Natural killer cell (primary cell): ENCODE results near the gene UQCRC2. TPM values are rescaled to one million over a fixed set of nuclear protein-coding genes. Genes with fewer than 3 reads are reported as not detected.

Source experiments
- ATAC-seq, 3 donors: fragments of 150-1000 bp in 2 of 3; fragments of 200-7000 bp in 1 of 3; cut with Tn5 transposase; 1 replicate in 1 of 3; 2 replicates in 2 of 3; pipeline ENCODE4 v1.10.0; 2021; ENCODE audit warnings: mild to moderate bottlenecking in 2 of 3, moderate library complexity in 2 of 3
- DNase-seq, 2 donors: peaks; one replicate each; pipeline versions ENCODE4 v3.0.0 to v3.0.0-alpha.2; 2013 to 2021; ENCODE audit warnings: mixed read lengths in 1 of 2
- H3K27ac ChIP-seq: one replicate; pipeline ENCODE4 v1.5.1; 2013; ENCODE audit warnings: mild to moderate bottlenecking, low read length
- H3K27me3 ChIP-seq: one replicate; pipeline ENCODE4 v1.6.1; 2013; ENCODE audit warnings: low read length; ENCODE audit not compliant: control insufficient read depth, insufficient read depth
- H3K36me3 ChIP-seq: one replicate; pipeline ENCODE4 v1.6.1; 2013; ENCODE audit warnings: low read length; ENCODE audit not compliant: control insufficient read depth, insufficient read depth
- H3K4me1 ChIP-seq: one replicate; pipeline ENCODE4 v1.6.1; 2013; ENCODE audit warnings: low read length; ENCODE audit not compliant: control insufficient read depth, insufficient read depth
- H3K4me3 ChIP-seq: one replicate; pipeline ENCODE4 v1.5.1; 2013; ENCODE audit warnings: low read length
- H3K9me3 ChIP-seq: one replicate; pipeline ENCODE4 v1.6.1; 2013; ENCODE audit warnings: low read length; ENCODE audit not compliant: control insufficient read depth, insufficient read depth
- H3K27ac Mint-ChIP-seq, 2 donors: one replicate each; pipeline ENCODE4 v1.8.0; 2022; ENCODE audit warnings: mild to moderate bottlenecking in 2 of 2, mixed read lengths in 2 of 2, moderate library complexity in 1 of 2
- H3K27me3 Mint-ChIP-seq, 2 donors: one replicate each; pipeline ENCODE4 v1.8.0; 2022; ENCODE audit warnings: low read depth in 2 of 2, mixed read lengths in 2 of 2
- H3K36me3 Mint-ChIP-seq: one replicate; pipeline ENCODE4 v1.8.0; 2022; ENCODE audit warnings: mixed read lengths
- H3K4me1 Mint-ChIP-seq, 2 donors: one replicate each; pipeline ENCODE4 v1.8.0; 2022; ENCODE audit warnings: mixed read lengths in 2 of 2
- H3K4me3 Mint-ChIP-seq: one replicate; pipeline ENCODE4 v1.8.0; 2022; ENCODE audit warnings: mild to moderate bottlenecking, moderate library complexity, mixed read lengths
- H3K9me3 Mint-ChIP-seq, 2 donors: one replicate each; pipeline ENCODE4 v1.8.0; 2022; ENCODE audit warnings: mixed read lengths in 2 of 2
- WGBS: methylation state at CpG from one replicate; pipeline ENCODE4 v1.1.7; 2013; ENCODE audit warnings: missing lambda C conversion rate; ENCODE audit not compliant: insufficient coverage; 5-methylcytosine and 5-hydroxymethylcytosine counted together
- intact Hi-C: fragments of 100-400 bp; cut with micrococcal nuclease; formaldehyde crosslinking; loops from one replicate; pipeline ENCODE4 v1.14.2; 2022
- total RNA-seq, 4 donors: library from RNA; stranded (reverse); fragments of 120-200 nt in 1 of 4; gene quantifications; one replicate each; pipeline versions ENCODE4 v1.2.3 to v1.2.4, GENCODE V29; 2013 to 2022
- TF ChIP-seq, protein P1 (sequence below): fragments of 200-600 bp; IDR thresholded peaks from one replicate; pipeline ENCODE4 v1.8.0; 2022; ENCODE audit warnings: antibody characterized with exemption

UQCRC2 gene
- total RNA-seq, 3 donors from 2014 or later (not counting 1 experiment from before 2014, with no cell fraction given), result 162 to 177 (median 177) TPM

DNA sequence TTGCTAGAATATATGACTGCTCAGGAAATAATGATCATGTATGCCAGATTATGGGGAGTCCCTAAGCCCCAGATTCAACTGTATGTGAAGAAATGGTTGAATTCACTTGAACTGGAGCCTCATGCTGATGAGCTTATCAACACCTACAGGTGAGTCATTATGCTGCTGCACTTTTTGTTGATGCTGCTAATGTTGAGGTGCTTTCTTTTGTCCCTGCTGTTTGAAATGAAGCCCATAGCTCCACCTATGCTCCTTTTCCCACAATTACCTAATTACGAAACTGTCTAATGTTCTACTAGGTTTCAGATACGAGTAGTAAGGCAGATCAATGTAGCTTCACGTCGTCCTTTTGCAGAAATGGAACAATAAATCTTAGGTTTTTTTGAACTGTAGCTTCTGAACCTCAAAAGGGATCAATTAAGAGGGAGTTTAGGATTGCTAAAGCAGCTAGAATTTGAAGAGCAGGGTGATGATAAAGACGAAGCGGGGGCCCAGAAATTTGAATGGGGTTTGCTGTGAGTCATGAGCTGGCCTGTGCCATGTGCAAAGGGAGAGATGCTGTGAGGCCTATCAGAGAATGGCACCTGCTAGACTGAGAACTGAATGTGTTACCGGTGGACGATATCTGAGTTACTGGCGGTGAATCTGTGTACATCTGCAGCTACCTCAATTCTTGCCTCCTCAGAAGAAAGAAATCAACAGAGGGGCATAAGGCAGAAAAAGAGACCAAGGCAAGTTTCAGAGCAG lies 6.1 kb upstream of the UQCRC2 start:
- peaks cover 18% of the 10 kb centered on the region in 2 donors for H3K4me1 Mint-ChIP-seq
- H3K36me3 ChIP-seq, result no peaks in the 10 kb centered on the region
- H3K4me3 ChIP-seq, result no peak overlapping the region
- H3K27me3 Mint-ChIP-seq, result no peaks in the 10 kb centered on the region
- intact Hi-C loops, result no loop called here
- H3K9me3 ChIP-seq, result no peaks in the 10 kb centered on the region
- no peak overlapping the region for H3K4me3 Mint-ChIP-seq
- no peaks in the 10 kb centered on the region for H3K27me3 ChIP-seq
- no peak overlapping the region for H3K27ac ChIP-seq
- H3K4me1 ChIP-seq, result peaks cover 13% of the 10 kb centered on the region
- H3K27ac Mint-ChIP-seq, result no peak overlapping the region
- peak in 1 of 2 donors; percentile 30 for DNase-seq
- H3K9me3 Mint-ChIP-seq, result no peaks in the 10 kb centered on the region
- no peak for ATAC-seq
- TF ChIP-seq, protein P1, sequence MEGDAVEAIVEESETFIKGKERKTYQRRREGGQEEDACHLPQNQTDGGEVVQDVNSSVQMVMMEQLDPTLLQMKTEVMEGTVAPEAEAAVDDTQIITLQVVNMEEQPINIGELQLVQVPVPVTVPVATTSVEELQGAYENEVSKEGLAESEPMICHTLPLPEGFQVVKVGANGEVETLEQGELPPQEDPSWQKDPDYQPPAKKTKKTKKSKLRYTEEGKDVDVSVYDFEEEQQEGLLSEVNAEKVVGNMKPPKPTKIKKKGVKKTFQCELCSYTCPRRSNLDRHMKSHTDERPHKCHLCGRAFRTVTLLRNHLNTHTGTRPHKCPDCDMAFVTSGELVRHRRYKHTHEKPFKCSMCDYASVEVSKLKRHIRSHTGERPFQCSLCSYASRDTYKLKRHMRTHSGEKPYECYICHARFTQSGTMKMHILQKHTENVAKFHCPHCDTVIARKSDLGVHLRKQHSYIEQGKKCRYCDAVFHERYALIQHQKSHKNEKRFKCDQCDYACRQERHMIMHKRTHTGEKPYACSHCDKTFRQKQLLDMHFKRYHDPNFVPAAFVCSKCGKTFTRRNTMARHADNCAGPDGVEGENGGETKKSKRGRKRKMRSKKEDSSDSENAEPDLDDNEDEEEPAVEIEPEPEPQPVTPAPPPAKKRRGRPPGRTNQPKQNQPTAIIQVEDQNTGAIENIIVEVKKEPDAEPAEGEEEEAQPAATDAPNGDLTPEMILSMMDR, result no peak
- 92% methylated on average over 8 of the region's 9 CpGs for WGBS
- H3K36me3 Mint-ChIP-seq, result no peaks in the 10 kb centered on the region

DNA sequence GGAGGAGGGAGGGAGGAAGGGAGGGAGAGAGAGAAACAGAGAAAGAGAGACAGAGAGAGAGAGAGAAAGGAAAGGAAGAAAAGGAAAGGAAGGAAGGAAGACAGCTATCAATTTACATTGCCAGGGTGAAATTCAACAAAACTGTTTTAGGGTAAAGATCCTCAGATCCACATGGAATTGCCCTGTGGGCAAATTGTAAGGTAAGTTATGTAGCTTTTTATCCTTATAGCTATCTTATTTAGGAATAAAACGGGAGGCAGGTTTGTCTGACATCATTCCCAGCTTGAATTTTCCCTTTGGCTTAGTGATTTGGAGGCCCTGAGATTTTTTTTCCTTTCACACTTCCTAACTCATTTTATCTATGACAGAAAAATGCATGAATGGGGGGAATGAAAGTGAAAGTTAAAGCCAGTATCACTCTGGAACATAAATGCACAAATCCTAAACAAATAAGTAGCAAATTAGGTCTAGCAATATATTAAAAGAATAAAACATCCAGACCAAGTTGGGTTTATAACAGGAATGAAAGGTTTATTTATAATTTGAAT lies 3.4 kb upstream of the UQCRC2 start:
- Histone ChIP-seq H3K27me3 (no peaks in the 10 kb centered on the region), H3K36me3 (no peaks in the 10 kb centered on the region), H3K9me3 (no peaks in the 10 kb centered on the region), H3K27ac (no peak overlapping the region), H3K4me1 (peaks cover 25% of the 10 kb centered on the region), H3K4me3 (no peak overlapping the region)
- TF ChIP-seq, protein P1, result no peak
- WGBS, result 75% methylated on average over 1 of the region's 1 CpG
- H3K27ac Mint-ChIP-seq, result peak overlapping the region; percentile 34 to 47
- no peak for DNase-seq
- no peaks in the 10 kb centered on the region for H3K36me3 Mint-ChIP-seq
- no peak for ATAC-seq
- no peaks in the 10 kb centered on the region for H3K9me3 Mint-ChIP-seq
- no peaks in the 10 kb centered on the region for H3K27me3 Mint-ChIP-seq
- intact Hi-C loops, result no loop called here
- H3K4me1 Mint-ChIP-seq, result peaks cover 39 to 40% of the 10 kb centered on the region in 2 donors
- no peak overlapping the region for H3K4me3 Mint-ChIP-seq

DNA sequence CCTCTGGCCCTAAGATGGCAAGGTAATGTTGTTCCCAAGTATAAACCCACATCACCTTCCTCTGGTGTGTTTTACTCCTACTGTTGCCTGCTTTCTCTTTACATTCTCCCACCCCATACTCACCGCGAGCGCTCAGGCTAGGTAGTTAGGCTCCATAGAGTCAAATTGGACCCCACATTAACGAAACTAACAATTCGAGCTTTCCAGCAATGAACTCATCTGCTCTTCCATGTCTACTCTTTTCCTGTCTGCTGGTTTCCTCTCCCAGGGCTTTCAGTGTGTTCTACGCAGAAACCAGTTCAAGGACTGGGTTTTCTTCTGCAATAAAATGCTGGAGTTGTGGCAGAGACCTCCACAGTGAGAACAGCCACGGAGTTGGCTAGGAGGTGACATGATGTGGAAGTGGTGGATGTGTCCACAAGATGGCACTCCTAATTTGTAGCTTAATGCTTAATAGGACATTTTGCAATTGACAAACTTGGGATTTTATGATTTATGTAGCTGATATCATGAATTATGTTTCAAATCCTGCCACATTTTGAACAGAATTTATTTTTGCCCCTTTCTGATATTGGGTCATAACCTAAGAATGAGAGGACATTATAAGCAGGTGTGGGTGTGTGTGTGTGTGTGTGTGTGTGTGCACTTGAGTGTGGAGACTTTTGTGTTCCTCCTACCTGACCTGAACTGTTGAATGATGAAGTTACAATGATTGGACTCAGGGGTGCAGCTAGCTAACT lies 2.2 kb upstream of the UQCRC2 start:
- TF ChIP-seq, protein P1, result no peak
- Histone ChIP-seq H3K27me3 (no peaks in the 10 kb centered on the region), H3K27ac (peak overlapping the region; percentile 8), H3K36me3 (no peaks in the 10 kb centered on the region), H3K4me3 (no peak overlapping the region), H3K9me3 (no peaks in the 10 kb centered on the region), H3K4me1 (peaks cover 27% of the 10 kb centered on the region)
- Mint-ChIP-seq H3K4me3 (peak overlapping the region; percentile 70), H3K4me1 (peaks cover 40 to 49% of the 10 kb centered on the region in 2 donors), H3K27me3 (no peaks in the 10 kb centered on the region), H3K27ac (peak overlapping the region; percentile 72 to 91), H3K36me3 (no peaks in the 10 kb centered on the region), H3K9me3 (no peaks in the 10 kb centered on the region)
- no peak for ATAC-seq
- intact Hi-C loops, result no loop called here
- WGBS, result 75% methylated on average over 7 of the region's 7 CpGs
- peak in 1 of 2 donors; percentile 65 for DNase-seq
